SK-N-SH (cell line): Measurements from ENCODE around the gene CROT. TPM values are rescaled to one million over a fixed set of nuclear protein-coding genes. Genes with fewer than 3 reads are reported as not detected.

Source experiments
- CTCF ChIA-PET: fragments of 300-600, 350-600 bp; formaldehyde crosslinking; extraction: SDS; loops from one replicate; lab custom pipeline; 2021; lab: Yijun Ruan, JAX
- POLR2A ChIA-PET: fragments of 350-600 bp; sonication (Branson Sonifier 250); formaldehyde crosslinking; extraction: SDS; loops from one replicate; lab custom pipeline; 2020; ENCODE audit warnings: antibody characterized with exemption, inconsistent platforms; lab: Yijun Ruan, JAX
- DNase-seq: peaks from one replicate; pipeline ENCODE4 v3.0.0; 2012
- H2AFZ ChIP-seq: fragments of 200-600 bp; sonication (generic); 2 replicates; pipeline ENCODE4 v1.8.1; 2016; ENCODE audit warnings: antibody characterized with exemption, mild to moderate bottlenecking, low read depth
- H3F3A ChIP-seq: fragments of 200-600 bp; sonication (generic); replicated peaks from 2 replicates; pipeline ENCODE3; 2016; ENCODE audit warnings: antibody characterized with exemption, mild to moderate bottlenecking; ENCODE audit not compliant: insufficient read depth
- H3K27ac ChIP-seq, 2 experiments: fragments of 200-500 bp in 1 of 2; fragments of 200-600 bp in 1 of 2; sonication (Bioruptor generic) in 1 of 2; sonication (generic), shearing (Covaris generic) in 1 of 2; 2 replicates each; pipeline versions ENCODE4 v1.5.1 to v1.6.1; 2014 to 2016; ENCODE audit warnings: low read depth in 2 of 2, inconsistent platforms in 1 of 2, low read length in 1 of 2, mild to moderate bottlenecking in 1 of 2, mixed read lengths in 1 of 2
- H3K27me3 ChIP-seq: fragments of 200-600 bp; sonication (generic), shearing (Covaris generic); 2 replicates; pipeline ENCODE4 v1.6.1; 2016; ENCODE audit warnings: mixed run types; ENCODE audit not compliant: insufficient read depth
- H3K36me3 ChIP-seq, 2 experiments: fragments of 200-500 bp in 1 of 2; fragments of 200-600 bp in 1 of 2; sonication (Bioruptor generic) in 1 of 2; sonication (generic) in 1 of 2; replicated peaks in 1 of 2; 2 replicates each; pipeline versions ENCODE3 to v1.5.1; 2014 to 2016; ENCODE audit warnings: low read length in 1 of 2, mild to moderate bottlenecking in 1 of 2; ENCODE audit not compliant: insufficient read depth in 2 of 2, control insufficient read depth in 1 of 2
- H3K4me1 ChIP-seq, 2 experiments: fragments of 200-500 bp in 1 of 2; fragments of 200-600 bp in 1 of 2; sonication (Bioruptor generic) in 1 of 2; sonication (generic), shearing (Covaris generic) in 1 of 2; 2 replicates each; pipeline versions ENCODE4 v1.5.1 to v1.6.1; 2014 to 2016; ENCODE audit warnings: low read depth in 1 of 2, low read length in 1 of 2, mixed run types in 1 of 2; ENCODE audit not compliant: insufficient read depth in 2 of 2, control insufficient read depth in 1 of 2
- H3K4me2 ChIP-seq: fragments of 200-600 bp; sonication (generic), shearing (Covaris generic); 2 replicates; pipeline ENCODE4 v1.6.1; 2017; ENCODE audit warnings: mixed run types
- H3K4me3 ChIP-seq, 2 experiments: fragments of 200-500 bp in 1 of 2; fragments of 200-600 bp in 1 of 2; sonication (Bioruptor generic) in 1 of 2; sonication (generic), shearing (Covaris generic) in 1 of 2; 2 replicates each; pipeline versions ENCODE4 v1.5.1 to v1.8.1; 2014 to 2016; ENCODE audit warnings: low read depth in 2 of 2, inconsistent platforms in 1 of 2, low read length in 1 of 2, mild to moderate bottlenecking in 1 of 2, mixed read lengths in 1 of 2, moderate library complexity in 1 of 2
- H3K79me2 ChIP-seq: fragments of 200-600 bp; sonication (generic); 2 replicates; pipeline ENCODE4 v1.8.1; 2017; ENCODE audit warnings: mild to moderate bottlenecking; ENCODE audit not compliant: insufficient read depth
- H3K9ac ChIP-seq: fragments of 200-600 bp; sonication (generic); 2 replicates; pipeline ENCODE4 v1.6.1; 2017; ENCODE audit warnings: mixed run types
- H3K9me2 ChIP-seq: fragments of 200-600 bp; sonication (generic); 2 replicates; pipeline ENCODE4 v1.6.1; 2017; ENCODE audit warnings: mixed run types
- H3K9me3 ChIP-seq: fragments of 200-600 bp; sonication (generic); 2 replicates; pipeline ENCODE4 v1.6.1; 2017; ENCODE audit warnings: mixed run types, mild to moderate bottlenecking, moderate library complexity
- H4K20me1 ChIP-seq: fragments of 200-600 bp; sonication (generic); 2 replicates; pipeline ENCODE4 v1.6.1; 2017; ENCODE audit warnings: mild to moderate bottlenecking, mixed run types; ENCODE audit not compliant: insufficient read depth
- GABPA ChIP-seq: IDR thresholded peaks from 2 replicates; pipeline ENCODE4 v1.4.0; 2012; ENCODE audit warnings: low read depth, mild to moderate bottlenecking
- GATA2 ChIP-seq: sonication (generic); formaldehyde crosslinking; IDR thresholded peaks from 2 replicates; pipeline ENCODE4 v1.5.0; 2020; ENCODE audit warnings: mild to moderate bottlenecking, missing genetic modification reagents
- IRF3 ChIP-seq: fragments of 150-350 bp; IDR thresholded peaks from 2 replicates; pipeline ENCODE4 v1.6.1; 2016; ENCODE audit warnings: mild to moderate bottlenecking, low read depth, low read length
- MAX ChIP-seq: IDR thresholded peaks from 2 replicates; pipeline ENCODE4 v1.4.0; 2012; ENCODE audit warnings: low read depth
- NFIC ChIP-seq: IDR thresholded peaks from 2 replicates; pipeline ENCODE4 v1.4.0; 2012; ENCODE audit warnings: borderline replicate concordance
- RCOR1 ChIP-seq: fragments of 150-350 bp; IDR thresholded peaks from 2 replicates; pipeline ENCODE4 v1.6.1; 2017; ENCODE audit warnings: antibody characterized with exemption, low read length
- RFX5 ChIP-seq: IDR thresholded peaks from 2 replicates; pipeline ENCODE4 v1.6.1; 2012; ENCODE audit warnings: mild to moderate bottlenecking, improper control_type of control experiment, low read length
- SIN3A ChIP-seq: IDR thresholded peaks from 2 replicates; pipeline ENCODE4 v1.6.1; 2012; ENCODE audit warnings: low read depth, mild to moderate bottlenecking, low read length, moderate library complexity, borderline replicate concordance
- TCF12 ChIP-seq: IDR thresholded peaks from 2 replicates; pipeline ENCODE4 v1.4.0; 2012
- ZBTB33 ChIP-seq: IDR thresholded peaks from 2 replicates; pipeline ENCODE4 v1.4.0; 2012; ENCODE audit warnings: low read depth, borderline replicate concordance
- WGBS: methylation state at CpG from one replicate; pipeline ENCODE4 v1.1.6; 2017; ENCODE audit warnings: low lambda C conversion rate; 5-methylcytosine and 5-hydroxymethylcytosine counted together
- polyA plus RNA-seq, 3 experiments: library from polyadenylated mRNA; depleted of rRNA; stranded (reverse); fragments of >200 nt; gene quantifications; 2 replicates each; pipeline ENCODE4 v1.2.3, GENCODE V29; 2012

CROT gene
- polyA plus RNA-seq, 1 of the 3 experiments (the other 2 are of a cell fraction), result 7.9 TPM

GRCh38 chr7:87336136-87336535, 9.3 kb upstream of the CROT start:
- Histone ChIP-seq H3K9me3 (0 out of 2 replicates have a peak, but pooled peaks cover 5% of the 10 kb centered on the region), H3K27ac (no peak overlapping the region), H3K36me3 (peaks cover 14 to 17% of the 10 kb centered on the region in 2 experiments), H3K9ac (no peak overlapping the region), H2AFZ (no peak overlapping the region), H3K9me2 (no peaks in the 10 kb centered on the region; the same call in none of the 2 replicates), H3K4me2 (no peak overlapping the region), H3K27me3 (no peaks in the 10 kb centered on the region), H3K79me2 (no peaks in the 10 kb centered on the region), H3K4me3 (no peak overlapping the region), H3F3A (no peaks in the 10 kb centered on the region), H4K20me1 (no peaks in the 10 kb centered on the region), H3K4me1 (peaks cover 0 to 2% of the 10 kb centered on the region in 2 experiments; a peak in 1 of 4 replicates)
- POLR2A ChIA-PET, result no interaction called here
- DNase-seq, result no peak
- CTCF ChIA-PET, result interaction anchor here (1.3 to 2.2 kb wide), 4 partner anchors 11 to 80 kb away, joined by 3 to 8 read pairs (median 6); no protein-coding TSS in a partner anchor
- WGBS, result 93% methylated on average over 4 of the region's 4 CpGs
- TF ChIP-seq GABPA (no peak), TCF12 (no peak), IRF3 (no peak)

- Histone ChIP-seq H3F3A (no peaks in the 10 kb centered on the region), H3K9me3 (0 out of 2 replicates have a peak, but pooled peaks cover 5% of the 10 kb centered on the region), H3K9ac (no peak overlapping the region), H3K79me2 (peaks cover 8% of the 10 kb centered on the region; the same call in 1 of the 2 replicates), H3K36me3 (peaks cover 17 to 18% of the 10 kb centered on the region in 2 experiments), H3K9me2 (no peaks in the 10 kb centered on the region; the same call in none of the 2 replicates), H3K27me3 (no peaks in the 10 kb centered on the region), H3K4me2 (no peak overlapping the region), H3K4me3 (no peak overlapping the region), H2AFZ (no peak overlapping the region), H3K4me1 (peaks cover 1 to 2% of the 10 kb centered on the region in 2 experiments; a peak in 1 of 4 replicates), H3K27ac (no peak overlapping the region), H4K20me1 (no peaks in the 10 kb centered on the region)
- ChIA-PET POLR2A (no interaction called here), CTCF (interaction anchor here (0.9 to 2.2 kb wide), 5 partner anchors 13 to 550 kb away, joined by 3 to 8 read pairs (median 6); no protein-coding TSS in a partner anchor)
- 94% methylated on average over 2 of the region's 2 CpGs for WGBS
- TF ChIP-seq ZBTB33 (no peak), GATA2 (CRISPR knock-in tag) (no peak), RFX5 (no peak), SIN3A (no peak), MAX (no peak), RCOR1 (no peak), NFIC (no peak)
- DNase-seq, result no peak
Measured at GRCh38 chr7:87337331-87337730, 8.1 kb upstream of the CROT start.
